Dedifferentiated amniotic fluid mesenchymal stem cell (primary cell): ENCODE data around the gene MFSD6L.

Experiments used
- DNase-seq: peaks from one replicate; pipeline ENCODE4 v3.0.0-alpha.2; 2016; ENCODE audit errors: extremely low spot score

MFSD6L gene

GRCh38 chr17:8793649-8794048 lies 5.5 kb downstream of the MFSD6L start:
- no peak for DNase-seq

GRCh38 chr17:8792646-8793045 lies 6.5 kb downstream of the MFSD6L start:
- no peak for DNase-seq

GRCh38 chr17:8791910-8792270 lies 7.3 kb downstream of the MFSD6L start:
- DNase-seq: no peak

- no peak for DNase-seq
Observed at GRCh38 chr17:8791248-8791909, 7.8 kb downstream of the MFSD6L start.

- no peak for DNase-seq
Observed at GRCh38 chr17:8789743-8790142, 9.4 kb downstream of the MFSD6L start.

GRCh38 chr17:8788998-8789397 lies 10.2 kb downstream of the MFSD6L start:
- no peak for DNase-seq

GRCh38 chr17:8785547-8786413 lies 13.4 kb downstream of the MFSD6L start:
- peak; percentile 46 for DNase-seq

GRCh38 chr17:8782176-8782575 lies 17.0 kb downstream of the MFSD6L start:
- no peak for DNase-seq

- no peak for DNase-seq
Observed at GRCh38 chr17:8781776-8782175, 17.4 kb downstream of the MFSD6L start.

GRCh38 chr17:8776881-8777280 lies 22.3 kb downstream of the MFSD6L start:
- no peak for DNase-seq

GRCh38 chr17:8776248-8776647 lies 22.9 kb downstream of the MFSD6L start:
- DNase-seq: no peak

GRCh38 chr17:8766731-8767130 lies 32.4 kb downstream of the MFSD6L start:
- DNase-seq: no peak

GRCh38 chr17:8762012-8762411 lies 37.2 kb downstream of the MFSD6L start:
- no peak for DNase-seq

- DNase-seq: no peak
Observed at GRCh38 chr17:8758137-8758596, 41.0 kb downstream of the MFSD6L start, which contains the start of gene SPDYE4. Gene SPDYE4 (minus strand): TSS chr17:8758546. CDS start chr17:8758382, 164 bp downstream.

- no peak for DNase-seq
Observed at GRCh38 chr17:8757189-8757588, 42.0 kb downstream of the MFSD6L start.

GRCh38 chr17:8755590-8756255 lies 43.4 kb downstream of the MFSD6L start:
- no peak for DNase-seq

- DNase-seq: no peak
Observed at GRCh38 chr17:8754890-8755289, 44.3 kb downstream of the MFSD6L start.

GRCh38 chr17:8753976-8754440 lies 45.2 kb downstream of the MFSD6L start:
- no peak for DNase-seq

GRCh38 chr17:8753136-8753975 lies 45.8 kb downstream of the MFSD6L start:
- no peak for DNase-seq

- no peak for DNase-seq
Observed at GRCh38 chr17:8749616-8750015, 49.5 kb downstream of the MFSD6L start.

GRCh38 chr17:8747742-8748141 lies 51.4 kb downstream of the MFSD6L start:
- DNase-seq: no peak
